Esophagus squamous epithelium (tissue), 5 donors: Measurements from ENCODE around the gene OTULINL. TPM values are rescaled to one million over a fixed set of nuclear protein-coding genes. Genes with fewer than 3 reads are reported as not detected.

ENCODE experiments used
- DNase-seq: peaks from one replicate; lab custom pipeline; 2025; lab: John Stamatoyannopoulos, UW
- H3K27ac ChIP-seq, 4 donors: fragments of 200-600 bp; sonication (generic); one replicate each; pipeline ENCODE4 v1.5.1; 2016 to 2019; ENCODE audit warnings: mild to moderate bottlenecking in 1 of 4
- H3K27me3 ChIP-seq, 4 donors: fragments of 200-600 bp; sonication (generic); 1 replicate in 3 of 4; 2 replicates in 1 of 4; pipeline versions ENCODE4 v1.5.1 to v1.6.0; 2017 to 2021; ENCODE audit warnings: antibody characterized with exemption in 1 of 4
- H3K36me3 ChIP-seq, 3 donors: fragments of 200-600 bp; sonication (generic); one replicate each; pipeline ENCODE4 v1.5.1; 2016 to 2019
- H3K4me1 ChIP-seq, 3 donors: fragments of 200-600 bp; sonication (generic); one replicate each; pipeline ENCODE4 v1.5.1; 2017 to 2019
- H3K4me3 ChIP-seq, 4 donors: fragments of 200-600 bp; sonication (generic); 1 replicate in 3 of 4; 2 replicates in 1 of 4; pipeline ENCODE4 v1.5.1; 2016 to 2019; ENCODE audit warnings: mild to moderate bottlenecking in 2 of 4, moderate library complexity in 1 of 4
- H3K9me3 ChIP-seq, 3 donors: fragments of 200-600 bp; sonication (generic); one replicate each; pipeline ENCODE4 v1.5.1; 2016 to 2019
- CTCF ChIP-seq, 6 experiments: fragments of 450-650 bp in 4 of 6; fragments of 200-600 bp in 2 of 6; sonication (generic) in 2 of 6; IDR thresholded peaks; one replicate each; pipeline ENCODE4 v1.5.1; 2016 to 2019; ENCODE audit warnings: antibody characterized with exemption in 6 of 6, mild to moderate bottlenecking in 4 of 6, moderate library complexity in 4 of 6
- POLR2A ChIP-seq, 4 donors: fragments of 450-650 bp; IDR thresholded peaks; one replicate each; pipeline ENCODE4 v1.6.1; 2017; ENCODE audit warnings: antibody characterized with exemption in 4 of 4, mild to moderate bottlenecking in 4 of 4, moderate library complexity in 3 of 4
- WGBS, 2 donors: methylation state at CpG; one replicate each; pipeline ENCODE4 v1.1.5; 2018; 5-methylcytosine and 5-hydroxymethylcytosine counted together
- intact Hi-C: fragments of 100-400 bp; cut with DNase I; formaldehyde crosslinking; loops from one replicate; pipeline ENCODE4 v1.15.0; 2022
- total RNA-seq, 4 donors: library from RNA; depleted of rRNA; stranded (reverse); fragments of >200 nt; gene quantifications; one replicate each; pipeline ENCODE4 v1.1.0, GENCODE V29; 2016
- donor health status: DM: yes; HTN: yes; CAD: no.

Gene OTULINL
- total RNA-seq, 4 donors from 2014 or later = 0.79 to 17.1 (median 4.5) TPM

DNA sequence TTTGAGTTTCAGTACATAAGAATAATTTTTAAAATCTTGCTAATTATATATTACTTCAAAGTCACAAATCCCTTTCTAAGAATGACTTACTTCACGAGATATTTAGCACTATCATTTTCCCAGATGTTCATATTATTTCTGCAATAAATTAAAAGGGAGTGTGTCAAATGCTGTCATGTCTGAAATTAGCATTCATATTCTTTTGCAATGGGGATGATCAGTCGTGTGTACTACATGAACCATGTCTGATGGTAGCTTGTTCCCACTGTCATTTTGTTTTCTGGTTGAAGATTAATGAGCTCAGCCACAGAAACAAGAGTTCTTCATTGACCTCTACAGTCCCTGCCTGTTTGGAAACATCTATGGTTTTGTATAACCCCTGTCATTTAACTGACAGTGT lies 30.1 kb downstream of the OTULINL start:
- no peak overlapping the region for H3K27ac ChIP-seq
- 59 to 73% methylated on average over 2 of the region's 2 CpGs for WGBS, 2 donors
- H3K4me1 ChIP-seq = no peaks in the 10 kb centered on the region
- intact Hi-C loops = no loop called here
- H3K4me3 ChIP-seq = no peak overlapping the region
- no peaks in the 10 kb centered on the region for H3K9me3 ChIP-seq
- no peak for DNase-seq
- no peak for TF ChIP-seq CTCF (IDR thresholded peaks at IDR 0.05)
- no peak for TF ChIP-seq POLR2A (IDR thresholded peaks at IDR 0.05)
- peaks cover 0 to 4% (median 0%) of the 10 kb centered on the region in 3 donors for H3K36me3 ChIP-seq
- H3K27me3 ChIP-seq = no peaks in the 10 kb centered on the region

DNA sequence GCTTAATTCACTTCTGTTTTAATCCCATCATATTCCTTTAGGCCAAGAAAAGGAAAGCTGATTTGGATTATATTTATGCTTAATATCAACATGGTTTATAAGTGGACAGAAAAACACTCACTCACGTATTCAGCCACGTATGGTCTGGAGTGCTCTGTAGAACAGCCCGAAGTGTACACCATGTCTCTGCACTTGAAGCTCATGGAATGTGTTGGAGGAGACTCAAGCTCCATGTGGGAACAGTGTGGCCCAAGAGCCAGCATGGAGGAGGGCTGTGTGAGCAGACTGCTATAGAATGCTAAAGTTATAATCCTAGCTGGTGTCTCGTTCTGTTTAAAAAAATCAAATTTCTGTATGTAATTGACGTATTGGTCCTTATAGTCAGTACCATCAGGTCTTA lies 32.9 kb downstream of the OTULINL start:
- Histone ChIP-seq H3K27ac (no peak overlapping the region), H3K4me1 (no peaks in the 10 kb centered on the region), H3K36me3 (peaks cover 0 to 4% (median 0%) of the 10 kb centered on the region in 3 donors), H3K9me3 (no peaks in the 10 kb centered on the region), H3K4me3 (no peak overlapping the region), H3K27me3 (no peaks in the 10 kb centered on the region)
- 86 to 89% methylated on average over 5 of the region's 5 CpGs for whole genome bisulfite sequencing, 2 donors
- intact Hi-C loops = no loop called here
- no peak for DNase-seq
- TF ChIP-seq CTCF (IDR thresholded peaks at IDR 0.05) (no peak), POLR2A (IDR thresholded peaks at IDR 0.05) (no peak)

DNA sequence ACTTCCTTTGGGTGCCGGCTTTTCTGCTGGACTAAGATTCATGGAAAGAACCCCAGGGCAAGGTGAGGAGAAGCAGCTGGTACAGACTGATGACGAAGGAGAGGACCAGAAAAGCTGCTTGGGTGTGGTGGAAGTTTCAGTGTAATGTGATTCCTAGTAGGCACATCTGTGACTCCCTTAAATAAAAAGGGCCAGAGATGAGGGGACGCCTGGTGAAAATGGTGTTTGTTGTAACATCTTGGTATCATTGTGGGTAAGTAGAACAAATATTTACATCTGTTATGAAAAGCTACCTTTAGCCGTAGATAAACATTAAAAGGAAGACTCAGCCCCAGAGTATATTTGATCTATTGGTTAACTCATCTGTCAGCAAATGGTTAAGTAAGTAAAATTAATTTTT lies 33.8 kb downstream of the OTULINL start:
- H3K4me1 ChIP-seq = no peaks in the 10 kb centered on the region
- no peak overlapping the region for H3K4me3 ChIP-seq
- no peak for TF ChIP-seq POLR2A (IDR thresholded peaks at IDR 0.05)
- no peak for TF ChIP-seq CTCF (IDR thresholded peaks at IDR 0.05)
- 78 to 84% methylated on average over 3 to 4 of the region's 4 CpGs for WGBS, 2 donors
- DNase-seq = no peak
- H3K36me3 ChIP-seq = peaks cover 0 to under 1% (median 0%) of the 10 kb centered on the region in 3 donors
- intact Hi-C loops = no loop called here
- H3K27ac ChIP-seq = no peak overlapping the region
- no peaks in the 10 kb centered on the region for H3K9me3 ChIP-seq
- no peaks in the 10 kb centered on the region for H3K27me3 ChIP-seq

- H3K27me3 ChIP-seq = no peaks in the 10 kb centered on the region
- H3K36me3 ChIP-seq = no peaks in the 10 kb centered on the region
- intact Hi-C loops = no loop called here
- H3K27ac ChIP-seq = no peak overlapping the region
- TF ChIP-seq POLR2A (IDR thresholded peaks at IDR 0.05) (no peak), CTCF (IDR thresholded peaks at IDR 0.05) (no peak)
- no peak for DNase-seq
- 90 to 93% methylated on average over 4 of the region's 4 CpGs for WGBS, 2 donors
- no peak overlapping the region for H3K4me3 ChIP-seq
- H3K9me3 ChIP-seq = peaks cover 0 to 5% (median 0%) of the 10 kb centered on the region in 3 donors
- H3K4me1 ChIP-seq = no peaks in the 10 kb centered on the region
These were observed 35.8 kb downstream of the OTULINL start for GRCh38 chr5:14617441-14617840.

DNA sequence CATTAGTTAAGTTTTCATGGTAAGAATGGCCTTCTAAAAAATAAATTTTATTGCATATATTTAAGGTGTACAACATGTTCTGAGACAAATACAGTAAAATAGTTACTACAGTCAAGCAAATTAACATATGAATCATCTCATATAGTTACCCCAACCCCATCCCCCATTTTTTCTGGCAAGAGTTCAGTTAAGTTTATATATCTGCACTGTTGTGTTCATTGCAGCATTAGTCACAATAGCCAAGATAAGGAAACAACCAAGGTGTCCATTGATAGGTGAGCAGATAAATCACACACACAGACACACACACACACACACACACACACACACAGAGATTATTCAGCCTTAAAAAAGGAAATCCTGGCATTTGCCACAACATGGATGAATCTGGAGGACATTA lies 45.7 kb downstream of the OTULINL start:
- TF ChIP-seq CTCF (IDR thresholded peaks at IDR 0.05) = no peak
- TF ChIP-seq POLR2A (IDR thresholded peaks at IDR 0.05) = no peak
- intact Hi-C loops = no loop called here

More for the DNA sequence above, 45.7 kb downstream of the OTULINL start:
- Histone ChIP-seq H3K36me3 (no peaks in the 10 kb centered on the region), H3K4me3 (no peak overlapping the region), H3K27me3 (no peaks in the 10 kb centered on the region), H3K9me3 (no peaks in the 10 kb centered on the region), H3K27ac (no peak overlapping the region), H3K4me1 (no peaks in the 10 kb centered on the region)
- no peak for DNase-seq
